ENCODE data around the gene GRID1. TPM values are rescaled to one million over a fixed set of nuclear protein-coding genes. Genes with fewer than 3 reads are reported as not detected.

GRID1 gene
- total and polyA plus RNA-seq, 10 of the 15 experiments (the other 5 are each of a cell fraction or from before 2014, with no cell fraction given) = 0.04 to 0.62 (median 0.08) TPM; not detected in 5

GRCh38 chr10:86180861-86181260 is 185.7 kb downstream of the GRID1 start:
- Histone ChIP-seq H3K4me1 (ENCODE audit: control insufficient read depth, insufficient read depth, low read length) (no peaks in the 10 kb centered on the region), H3K9me3 (replicated peaks; ENCODE audit: control insufficient read depth, insufficient read depth, low read length) (no peaks in the 10 kb centered on the region), H3K27me3 (replicated peaks in 1 of 2; ENCODE audit: control insufficient read depth in 2 of 2, insufficient read depth in 2 of 2, low read length in 1 of 2) (peaks cover 0 to 7% of the 10 kb centered on the region in 2 experiments), H2AFZ (ENCODE audit: control insufficient read depth, low read depth, low read length) (no peak overlapping the region), H3K4me2 (ENCODE audit: control insufficient read depth, insufficient read depth) (no peak overlapping the region), H4K20me1 (ENCODE audit: control insufficient read depth, insufficient read depth) (no peaks in the 10 kb centered on the region), H3K36me3 (ENCODE audit: control insufficient read depth in 2 of 2, insufficient read depth in 2 of 2, low read length in 1 of 2) (no peaks in the 10 kb centered on the region), H3K4me3 (no peak overlapping the region), H3K79me2 (ENCODE audit: control insufficient read depth, insufficient read depth, low read length) (no peaks in the 10 kb centered on the region), H3K27ac (ENCODE audit: control insufficient read depth, insufficient read depth) (no peak overlapping the region), H3K9ac (ENCODE audit: control insufficient read depth, insufficient read depth, low read length) (no peak overlapping the region)
- TF ChIP-seq IRF5 (IDR thresholded peaks at IDR 0.05; ENCODE audit: borderline replicate concordance) (no peak), NBN (IDR thresholded peaks at IDR 0.05) (no peak), FOXK2 (IDR thresholded peaks at IDR 0.05) (no peak), SMC3 (IDR thresholded peaks at IDR 0.05; ENCODE audit: borderline replicate concordance, low read length) (no peak), ZBTB11 (CRISPR knock-in tag; IDR thresholded peaks at IDR 0.05) (no peak), CREM (IDR thresholded peaks at IDR 0.05; ENCODE audit: low read depth) (no peak), MYC (IDR thresholded peaks at IDR 0.05; ENCODE audit: insufficient read depth, insufficient read length, insufficient replicate concordance, low read length, severe bottlenecking) (no peak), ZBTB40 (IDR thresholded peaks at IDR 0.05; ENCODE audit: borderline replicate concordance) (no peak), ASH2L (IDR thresholded peaks at IDR 0.05; ENCODE audit: borderline replicate concordance, low read depth) (no peak)
- POLR2A ChIA-PET = no interaction called here
- 0% methylated on average over 4 of the region's 4 CpGs for WGBS (ENCODE audit: insufficient coverage, insufficient replicate concordance, low lambda C conversion rate, missing lambda C conversion rate)
- no peak for ATAC-seq
- intact Hi-C loops (cut with micrococcal nuclease; ENCODE audit: unreplicated experiment) = no loop called here
- in situ Hi-C loops (cut with MboI) = no loop called here
- RAD21 ChIA-PET (ENCODE audit: unreplicated experiment) = no interaction called here
- FAIRE-seq = no peak
- CTCF ChIA-PET = no interaction called here
- DNase-seq (ENCODE audit: low read depth, low spot score) = no peak
- SMC1A ChIA-PET (ENCODE audit: uncharacterized antibody, unreplicated experiment) = no interaction called here
- no TSS peak for BruUV-seq (replicated peaks)
